ENCODE results near the gene TMEM116. TPM values are rescaled to one million over a fixed set of nuclear protein-coding genes. Genes with fewer than 3 reads are reported as not detected.
"Not testable (repeated sequence)": the region's sequence is repeated elsewhere in the genome, so short reads cannot be mapped to it uniquely, and the experiment has no call there.

The TMEM116 gene
- total RNA-seq, 2 donors from 2014 or later: 13.5 to 13.9 TPM

GRCh38 chr12:111953455-111953854 lies 59.5 kb downstream of the TMEM116 start:
- TF ChIP-seq, protein P1, sequence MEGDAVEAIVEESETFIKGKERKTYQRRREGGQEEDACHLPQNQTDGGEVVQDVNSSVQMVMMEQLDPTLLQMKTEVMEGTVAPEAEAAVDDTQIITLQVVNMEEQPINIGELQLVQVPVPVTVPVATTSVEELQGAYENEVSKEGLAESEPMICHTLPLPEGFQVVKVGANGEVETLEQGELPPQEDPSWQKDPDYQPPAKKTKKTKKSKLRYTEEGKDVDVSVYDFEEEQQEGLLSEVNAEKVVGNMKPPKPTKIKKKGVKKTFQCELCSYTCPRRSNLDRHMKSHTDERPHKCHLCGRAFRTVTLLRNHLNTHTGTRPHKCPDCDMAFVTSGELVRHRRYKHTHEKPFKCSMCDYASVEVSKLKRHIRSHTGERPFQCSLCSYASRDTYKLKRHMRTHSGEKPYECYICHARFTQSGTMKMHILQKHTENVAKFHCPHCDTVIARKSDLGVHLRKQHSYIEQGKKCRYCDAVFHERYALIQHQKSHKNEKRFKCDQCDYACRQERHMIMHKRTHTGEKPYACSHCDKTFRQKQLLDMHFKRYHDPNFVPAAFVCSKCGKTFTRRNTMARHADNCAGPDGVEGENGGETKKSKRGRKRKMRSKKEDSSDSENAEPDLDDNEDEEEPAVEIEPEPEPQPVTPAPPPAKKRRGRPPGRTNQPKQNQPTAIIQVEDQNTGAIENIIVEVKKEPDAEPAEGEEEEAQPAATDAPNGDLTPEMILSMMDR (IDR thresholded peaks at IDR 0.05): no peak
- H3K4me3 ChIP-seq: no peak overlapping the region
- ATAC-seq (ENCODE audit: insufficient number of reproducible peaks, low FRiP score, low read depth) (no peak), DNase-seq (ENCODE audit: low spot score) (no peak)
- H3K27me3 ChIP-seq (replicated peaks; ENCODE audit: insufficient read depth): no peaks in the 10 kb centered on the region
- peaks cover 0 to 5% of the 10 kb centered on the region in 2 donors for H3K4me1 ChIP-seq (ENCODE audit: control insufficient read depth in 1 of 2, low read depth in 2 of 2)
- H3K27ac ChIP-seq: no peak overlapping the region
- H3K9me3 ChIP-seq: no peaks in the 10 kb centered on the region
- H3K36me3 ChIP-seq: no peaks in the 10 kb centered on the region

GRCh38 chr12:111952084-111952787 lies 60.7 kb downstream of the TMEM116 start:
- not testable (repeated sequence) for H3K4me3 ChIP-seq; H3K4me1 ChIP-seq (ENCODE audit: control insufficient read depth in 1 of 2, low read depth in 2 of 2); H3K27ac ChIP-seq; H3K27me3 ChIP-seq (replicated peaks; ENCODE audit: insufficient read depth); H3K9me3 ChIP-seq; H3K36me3 ChIP-seq; DNase-seq (ENCODE audit: low spot score); ATAC-seq (ENCODE audit: insufficient number of reproducible peaks, low FRiP score, low read depth)

DNA sequence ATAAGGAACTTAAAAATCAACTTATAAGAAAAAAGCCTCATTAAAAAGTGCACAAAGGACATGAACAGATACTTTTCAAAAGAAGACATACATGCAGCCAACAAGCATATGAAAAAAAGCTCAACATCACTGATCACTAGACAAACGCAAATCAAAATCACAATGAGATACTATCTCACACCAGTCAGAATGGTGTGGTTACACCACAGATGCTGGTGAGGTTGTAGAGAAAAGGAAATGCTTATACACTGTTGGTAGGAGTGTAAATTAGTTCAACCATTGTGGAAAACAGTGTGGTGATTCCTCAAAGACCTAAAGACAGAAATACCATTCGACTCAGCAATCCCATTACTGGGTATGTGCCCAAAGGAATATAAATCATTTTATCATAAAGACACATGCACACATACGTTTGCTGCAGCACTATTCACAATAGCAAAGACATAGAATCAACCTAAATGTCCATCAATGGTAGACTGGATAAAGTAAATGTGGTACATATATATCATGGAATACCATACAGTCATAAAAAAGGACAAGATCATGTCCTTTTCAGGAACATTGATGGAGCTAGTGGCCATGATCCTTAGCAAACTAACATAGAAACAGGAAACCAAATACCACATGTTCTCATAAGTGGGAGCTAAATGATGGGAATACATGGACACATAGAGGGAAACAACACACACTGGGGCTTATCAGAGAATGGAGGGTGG lies 61.8 kb downstream of the TMEM116 start:
- H3K27me3 ChIP-seq (replicated peaks; ENCODE audit: insufficient read depth); ATAC-seq (ENCODE audit: insufficient number of reproducible peaks, low FRiP score, low read depth); H3K4me3 ChIP-seq; H3K9me3 ChIP-seq; H3K27ac ChIP-seq; H3K36me3 ChIP-seq; DNase-seq (ENCODE audit: low spot score); H3K4me1 ChIP-seq (ENCODE audit: control insufficient read depth in 1 of 2, low read depth in 2 of 2): not testable (repeated sequence)

- Histone ChIP-seq H3K36me3 (no peaks in the 10 kb centered on the region), H3K4me1 (ENCODE audit: control insufficient read depth in 1 of 2, low read depth in 2 of 2) (no peaks in the 10 kb centered on the region), H3K27ac (no peak overlapping the region), H3K9me3 (no peaks in the 10 kb centered on the region), H3K4me3 (no peak overlapping the region), H3K27me3 (replicated peaks; ENCODE audit: insufficient read depth) (no peaks in the 10 kb centered on the region)
- ATAC-seq (ENCODE audit: insufficient number of reproducible peaks, low FRiP score, low read depth) (no peak), DNase-seq (ENCODE audit: low spot score) (no peak)
- TF ChIP-seq, protein P1 (IDR thresholded peaks at IDR 0.05): no peak
Observed at GRCh38 chr12:111943929-111944328, 69.0 kb downstream of the TMEM116 start.

GRCh38 chr12:111942557-111942956 lies 70.4 kb downstream of the TMEM116 start:
- Histone ChIP-seq H3K36me3 (no peaks in the 10 kb centered on the region), H3K4me1 (ENCODE audit: control insufficient read depth in 1 of 2, low read depth in 2 of 2) (peaks cover 8 to 11% of the 10 kb centered on the region in 2 donors), H3K4me3 (no peak overlapping the region), H3K9me3 (no peaks in the 10 kb centered on the region), H3K27me3 (replicated peaks; ENCODE audit: insufficient read depth) (no peaks in the 10 kb centered on the region), H3K27ac (no peak overlapping the region)
- ATAC-seq (ENCODE audit: insufficient number of reproducible peaks, low FRiP score, low read depth) (no peak), DNase-seq (ENCODE audit: low spot score) (no peak)
- TF ChIP-seq, protein P1 (IDR thresholded peaks at IDR 0.05): no peak

DNA sequence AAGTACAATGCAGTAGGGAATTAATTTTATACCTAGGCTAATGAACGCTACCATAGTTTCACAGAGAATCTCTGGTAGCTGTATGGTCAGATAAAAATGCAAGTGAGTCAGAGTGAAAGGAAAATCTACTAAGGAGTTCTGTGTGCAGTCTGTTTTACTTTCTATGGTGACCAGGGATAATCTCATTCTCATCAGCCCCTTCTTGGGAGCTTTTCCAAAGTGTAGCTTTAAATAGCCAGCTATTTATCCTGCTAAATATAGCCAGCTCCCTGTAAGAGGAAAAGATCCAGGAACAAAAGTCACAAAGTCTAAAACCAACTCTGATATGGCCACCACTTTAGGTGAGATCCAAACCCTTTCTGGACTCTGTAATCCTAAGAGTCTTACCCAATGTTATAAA lies 75.5 kb downstream of the TMEM116 start:
- peaks cover 15 to 24% of the 10 kb centered on the region in 2 donors for H3K4me1 ChIP-seq (ENCODE audit: control insufficient read depth in 1 of 2, low read depth in 2 of 2)
- H3K4me3 ChIP-seq: peak overlapping the region; percentile 35
- H3K36me3 ChIP-seq: no peaks in the 10 kb centered on the region
- TF ChIP-seq, protein P1 (IDR thresholded peaks at IDR 0.05): no peak
- no peaks in the 10 kb centered on the region for H3K9me3 ChIP-seq
- no peaks in the 10 kb centered on the region for H3K27me3 ChIP-seq (replicated peaks; ENCODE audit: insufficient read depth)
- DNase-seq (ENCODE audit: low spot score) (no peak), ATAC-seq (ENCODE audit: insufficient number of reproducible peaks, low FRiP score, low read depth) (peak; percentile 79)
- H3K27ac ChIP-seq: peak overlapping the region; percentile 75 to 78
